ENCODE data around the gene LNPEP.

- TF ChIP-seq CTCF (IDR thresholded peaks at IDR 0.05; ENCODE audit: insufficient read depth, low read depth, low read length) (no peak), EZH2 (IDR thresholded peaks at IDR 0.05; ENCODE audit: insufficient read depth, low read length) (no peak)
Measured at GRCh38 chr5:96945144-96945897, 9.4 kb downstream of the LNPEP start.

Measured in astrocyte (in vitro differentiated cells and primary cell).